HepG2 (cell line): ENCODE measurements around the gene LXN. TPM values are rescaled to one million over a fixed set of nuclear protein-coding genes. Genes with fewer than 3 reads are reported as not detected.

ENCODE experiments used
- HDAC2 ChIP-seq: sonication (generic); formaldehyde crosslinking; IDR thresholded peaks from 2 replicates; pipeline ENCODE4 v1.4.0; 2020; ENCODE audit warnings: missing genetic modification reagents
- HHEX ChIP-seq: IDR thresholded peaks from 2 replicates; pipeline ENCODE4 v1.6.1; 2016; ENCODE audit warnings: control low read depth
- NFE2 ChIP-seq: sonication (generic); formaldehyde crosslinking; IDR thresholded peaks from 2 replicates; pipeline ENCODE4 v1.4.0; 2020; ENCODE audit warnings: missing genetic modification reagents
- PHF8 ChIP-seq: sonication (generic); formaldehyde crosslinking; IDR thresholded peaks from 2 replicates; pipeline ENCODE4 v1.5.0; 2020; ENCODE audit warnings: missing genetic modification reagents
- SCMH1 ChIP-seq: sonication (generic); formaldehyde crosslinking; IDR thresholded peaks from 2 replicates; pipeline ENCODE4 v1.9.0; 2021; ENCODE audit warnings: missing genetic modification reagents, mild to moderate bottlenecking, borderline replicate concordance
- SRSF4 ChIP-seq: fragments of 200-400 bp; formaldehyde crosslinking; IDR thresholded peaks from one replicate; pipeline ENCODE4 v1.6.1; 2018; ENCODE audit warnings: mild to moderate bottlenecking, low read depth, low read length, moderate library complexity; ENCODE audit not compliant: poor library complexity, severe bottlenecking
- TAF1 ChIP-seq: sonication (generic); formaldehyde crosslinking; IDR thresholded peaks from 2 replicates; pipeline ENCODE4 v1.4.0; 2020; ENCODE audit warnings: missing genetic modification reagents
- ZIK1 ChIP-seq: sonication (generic); formaldehyde crosslinking; IDR thresholded peaks from 2 replicates; pipeline ENCODE4 v1.5.0; 2020; ENCODE audit warnings: mild to moderate bottlenecking, low read depth, missing genetic modification reagents, borderline replicate concordance
- ZNF382 ChIP-seq: sonication (generic); formaldehyde crosslinking; IDR thresholded peaks from 2 replicates; pipeline ENCODE4 v1.5.0; 2020; ENCODE audit warnings: missing genetic modification reagents, mild to moderate bottlenecking, borderline replicate concordance
- ZNF431 ChIP-seq: sonication (generic); formaldehyde crosslinking; IDR thresholded peaks from 2 replicates; pipeline ENCODE4 v1.9.0; 2022; ENCODE audit warnings: missing genetic modification reagents, low read depth, mild to moderate bottlenecking, borderline replicate concordance
- ZNF687 ChIP-seq: sonication (generic); formaldehyde crosslinking; IDR thresholded peaks from 2 replicates; pipeline ENCODE4 v1.5.1; 2020; ENCODE audit warnings: mild to moderate bottlenecking, missing genetic modification reagents, moderate library complexity
- polyA plus RNA-seq, 8 experiments: library from polyadenylated mRNA; depleted of rRNA in 3 of 8; stranded (reverse) in 7 of 8; unstranded in 1 of 8; fragments of >200 nt; fragmentation: Illumina TruSeq in 4 of 8; extraction: Trizol in 4 of 8; gene quantifications; 2 replicates each; pipeline versions ENCODE4 v1.2.1 to v1.2.3, GENCODE V29; 2011 to 2016; ENCODE audit warnings: low read depth in 4 of 8, missing spikeins in 1 of 8, mixed read lengths in 1 of 8; ENCODE audit not compliant: insufficient read depth in 1 of 8
- total RNA-seq, 5 experiments: library from RNA; depleted of rRNA; stranded (reverse); fragments of >200 nt; fragmentation: Illumina TruSeq; extraction: Trizol; gene quantifications; 2 replicates each; pipeline ENCODE4 v1.2.3, GENCODE V29; 2016; ENCODE audit warnings: low read depth in 1 of 5
- TF ChIP-seq, protein P1 (sequence below): sonication (generic); formaldehyde crosslinking; IDR thresholded peaks from 2 replicates; pipeline ENCODE4 v1.5.1; 2020; ENCODE audit warnings: missing genetic modification reagents, mild to moderate bottlenecking, borderline replicate concordance
- TF ChIP-seq, protein P2 (sequence below): sonication (generic); formaldehyde crosslinking; IDR thresholded peaks from 2 replicates; pipeline ENCODE4 v1.9.0; 2021; ENCODE audit warnings: mild to moderate bottlenecking, missing genetic modification reagents
- TF ChIP-seq, protein P3 (sequence below): sonication (generic); formaldehyde crosslinking; IDR thresholded peaks from 2 replicates; pipeline ENCODE4 v1.8.1; 2022; ENCODE audit warnings: low read depth, mild to moderate bottlenecking, missing genetic modification reagents

LXN gene
- total and polyA plus RNA-seq, 2 of the 13 experiments (the other 11 are each of a cell fraction or from before 2014, with no cell fraction given) = not detected

DNA sequence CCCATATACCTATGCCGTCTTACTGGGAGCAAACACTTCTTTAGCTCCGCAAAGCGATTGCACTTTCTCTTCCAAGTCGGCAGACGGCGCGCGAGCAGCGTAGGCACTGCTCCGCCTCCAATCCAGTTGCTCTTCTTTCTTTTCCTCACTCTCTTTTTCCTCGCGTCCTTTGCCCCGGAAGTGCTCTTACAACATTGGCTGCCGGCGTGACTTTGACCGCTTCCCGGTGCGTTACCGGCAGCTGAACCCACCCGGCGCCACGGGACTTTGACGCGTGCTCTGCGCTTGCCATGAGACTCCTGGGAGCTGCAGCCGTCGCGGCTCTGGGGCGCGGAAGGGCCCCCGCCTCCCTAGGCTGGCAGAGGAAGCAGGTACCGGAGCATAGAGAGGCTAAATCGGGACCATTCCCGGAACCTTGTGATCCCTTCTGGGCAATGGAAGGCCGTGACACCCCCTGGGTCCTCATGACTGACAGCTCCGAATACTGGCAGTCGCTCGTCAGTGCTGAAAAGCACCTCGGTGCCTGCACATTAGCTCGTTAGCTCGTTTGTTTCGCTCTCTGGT is 28.0 kb downstream of the LXN start, which contains the start of gene GFM1 (continued):
- no peak; the same call in 1 of the 2 replicates for TF ChIP-seq ZNF431 (CRISPR knock-in tag)
- peak; percentile 95 for TF ChIP-seq HDAC2 (CRISPR knock-in tag)
- TF ChIP-seq ZNF382 (CRISPR knock-in tag) = no peak
- TF ChIP-seq SCMH1 (CRISPR knock-in tag) = no peak
- peak; percentile 93 for TF ChIP-seq ZNF687 (CRISPR knock-in tag)
- TF ChIP-seq, protein P1, sequence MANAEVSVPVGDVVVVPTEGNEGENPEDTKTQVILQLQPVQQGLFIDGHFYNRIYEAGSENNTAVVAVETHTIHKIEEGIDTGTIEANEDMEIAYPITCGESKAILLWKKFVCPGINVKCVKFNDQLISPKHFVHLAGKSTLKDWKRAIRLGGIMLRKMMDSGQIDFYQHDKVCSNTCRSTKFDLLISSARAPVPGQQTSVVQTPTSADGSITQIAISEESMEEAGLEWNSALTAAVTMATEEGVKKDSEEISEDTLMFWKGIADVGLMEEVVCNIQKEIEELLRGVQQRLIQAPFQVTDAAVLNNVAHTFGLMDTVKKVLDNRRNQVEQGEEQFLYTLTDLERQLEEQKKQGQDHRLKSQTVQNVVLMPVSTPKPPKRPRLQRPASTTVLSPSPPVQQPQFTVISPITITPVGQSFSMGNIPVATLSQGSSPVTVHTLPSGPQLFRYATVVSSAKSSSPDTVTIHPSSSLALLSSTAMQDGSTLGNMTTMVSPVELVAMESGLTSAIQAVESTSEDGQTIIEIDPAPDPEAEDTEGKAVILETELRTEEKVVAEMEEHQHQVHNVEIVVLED = peak; percentile 83
- no peak for TF ChIP-seq NFE2 (CRISPR knock-in tag)
- no peak for TF ChIP-seq ZIK1 (CRISPR knock-in tag)
- TF ChIP-seq, protein P2, sequence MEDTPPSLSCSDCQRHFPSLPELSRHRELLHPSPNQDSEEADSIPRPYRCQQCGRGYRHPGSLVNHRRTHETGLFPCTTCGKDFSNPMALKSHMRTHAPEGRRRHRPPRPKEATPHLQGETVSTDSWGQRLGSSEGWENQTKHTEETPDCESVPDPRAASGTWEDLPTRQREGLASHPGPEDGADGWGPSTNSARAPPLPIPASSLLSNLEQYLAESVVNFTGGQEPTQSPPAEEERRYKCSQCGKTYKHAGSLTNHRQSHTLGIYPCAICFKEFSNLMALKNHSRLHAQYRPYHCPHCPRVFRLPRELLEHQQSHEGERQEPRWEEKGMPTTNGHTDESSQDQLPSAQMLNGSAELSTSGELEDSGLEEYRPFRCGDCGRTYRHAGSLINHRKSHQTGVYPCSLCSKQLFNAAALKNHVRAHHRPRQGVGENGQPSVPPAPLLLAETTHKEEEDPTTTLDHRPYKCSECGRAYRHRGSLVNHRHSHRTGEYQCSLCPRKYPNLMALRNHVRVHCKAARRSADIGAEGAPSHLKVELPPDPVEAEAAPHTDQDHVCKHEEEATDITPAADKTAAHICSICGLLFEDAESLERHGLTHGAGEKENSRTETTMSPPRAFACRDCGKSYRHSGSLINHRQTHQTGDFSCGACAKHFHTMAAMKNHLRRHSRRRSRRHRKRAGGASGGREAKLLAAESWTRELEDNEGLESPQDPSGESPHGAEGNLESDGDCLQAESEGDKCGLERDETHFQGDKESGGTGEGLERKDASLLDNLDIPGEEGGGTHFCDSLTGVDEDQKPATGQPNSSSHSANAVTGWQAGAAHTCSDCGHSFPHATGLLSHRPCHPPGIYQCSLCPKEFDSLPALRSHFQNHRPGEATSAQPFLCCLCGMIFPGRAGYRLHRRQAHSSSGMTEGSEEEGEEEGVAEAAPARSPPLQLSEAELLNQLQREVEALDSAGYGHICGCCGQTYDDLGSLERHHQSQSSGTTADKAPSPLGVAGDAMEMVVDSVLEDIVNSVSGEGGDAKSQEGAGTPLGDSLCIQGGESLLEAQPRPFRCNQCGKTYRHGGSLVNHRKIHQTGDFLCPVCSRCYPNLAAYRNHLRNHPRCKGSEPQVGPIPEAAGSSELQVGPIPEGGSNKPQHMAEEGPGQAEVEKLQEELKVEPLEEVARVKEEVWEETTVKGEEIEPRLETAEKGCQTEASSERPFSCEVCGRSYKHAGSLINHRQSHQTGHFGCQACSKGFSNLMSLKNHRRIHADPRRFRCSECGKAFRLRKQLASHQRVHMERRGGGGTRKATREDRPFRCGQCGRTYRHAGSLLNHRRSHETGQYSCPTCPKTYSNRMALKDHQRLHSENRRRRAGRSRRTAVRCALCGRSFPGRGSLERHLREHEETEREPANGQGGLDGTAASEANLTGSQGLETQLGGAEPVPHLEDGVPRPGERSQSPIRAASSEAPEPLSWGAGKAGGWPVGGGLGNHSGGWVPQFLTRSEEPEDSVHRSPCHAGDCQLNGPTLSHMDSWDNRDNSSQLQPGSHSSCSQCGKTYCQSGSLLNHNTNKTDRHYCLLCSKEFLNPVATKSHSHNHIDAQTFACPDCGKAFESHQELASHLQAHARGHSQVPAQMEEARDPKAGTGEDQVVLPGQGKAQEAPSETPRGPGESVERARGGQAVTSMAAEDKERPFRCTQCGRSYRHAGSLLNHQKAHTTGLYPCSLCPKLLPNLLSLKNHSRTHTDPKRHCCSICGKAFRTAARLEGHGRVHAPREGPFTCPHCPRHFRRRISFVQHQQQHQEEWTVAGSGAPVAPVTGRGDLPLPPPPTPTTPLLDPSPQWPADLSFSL (CRISPR knock-in tag) = no peak
- peak; percentile 78 for TF ChIP-seq TAF1 (CRISPR knock-in tag)
- peak; percentile 97 for TF ChIP-seq PHF8 (CRISPR knock-in tag)
- TF ChIP-seq SRSF4 = no peak
- no peak for TF ChIP-seq HHEX (CRISPR knock-in tag)
- TF ChIP-seq, protein P3, sequence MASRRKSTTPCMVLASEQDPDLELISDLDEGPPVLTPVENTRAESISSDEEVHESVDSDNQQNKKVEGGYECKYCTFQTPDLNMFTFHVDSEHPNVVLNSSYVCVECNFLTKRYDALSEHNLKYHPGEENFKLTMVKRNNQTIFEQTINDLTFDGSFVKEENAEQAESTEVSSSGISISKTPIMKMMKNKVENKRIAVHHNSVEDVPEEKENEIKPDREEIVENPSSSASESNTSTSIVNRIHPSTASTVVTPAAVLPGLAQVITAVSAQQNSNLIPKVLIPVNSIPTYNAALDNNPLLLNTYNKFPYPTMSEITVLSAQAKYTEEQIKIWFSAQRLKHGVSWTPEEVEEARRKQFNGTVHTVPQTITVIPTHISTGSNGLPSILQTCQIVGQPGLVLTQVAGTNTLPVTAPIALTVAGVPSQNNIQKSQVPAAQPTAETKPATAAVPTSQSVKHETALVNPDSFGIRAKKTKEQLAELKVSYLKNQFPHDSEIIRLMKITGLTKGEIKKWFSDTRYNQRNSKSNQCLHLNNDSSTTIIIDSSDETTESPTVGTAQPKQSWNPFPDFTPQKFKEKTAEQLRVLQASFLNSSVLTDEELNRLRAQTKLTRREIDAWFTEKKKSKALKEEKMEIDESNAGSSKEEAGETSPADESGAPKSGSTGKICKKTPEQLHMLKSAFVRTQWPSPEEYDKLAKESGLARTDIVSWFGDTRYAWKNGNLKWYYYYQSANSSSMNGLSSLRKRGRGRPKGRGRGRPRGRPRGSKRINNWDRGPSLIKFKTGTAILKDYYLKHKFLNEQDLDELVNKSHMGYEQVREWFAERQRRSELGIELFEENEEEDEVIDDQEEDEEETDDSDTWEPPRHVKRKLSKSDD (CRISPR knock-in tag) = peak; percentile 79; the same call in 1 of the 2 replicates
